H1 (cell line): ENCODE results near the gene SMU1. TPM values are rescaled to one million over a fixed set of nuclear protein-coding genes. Genes with fewer than 3 reads are reported as not detected.

Experiments
- CBX8 ChIP-seq: fragments of 300-800, 300-1000 bp; sonication (generic); IDR thresholded peaks from 2 replicates; pipeline ENCODE4 v1.7.1; 2016; ENCODE audit warnings: low read depth, low read length, borderline replicate concordance
- RXRA ChIP-seq: IDR thresholded peaks from 2 replicates; pipeline ENCODE4 v1.6.1; 2011; ENCODE audit warnings: low read depth, mild to moderate bottlenecking, low read length, moderate library complexity; ENCODE audit not compliant: insufficient read depth
- polyA plus RNA-seq, 7 experiments: library from polyadenylated mRNA; depleted of rRNA in 3 of 7; stranded (reverse) in 5 of 7; unstranded in 2 of 7; fragments of >200 nt in 5 of 7; fragments of 200-250 nt in 2 of 7; gene quantifications; 1 replicate in 5 of 7; 2 replicates in 1 of 7; 4 replicates in 1 of 7; pipeline versions ENCODE4 v1.2.1 to v1.2.3, GENCODE V29; 2011 to 2013; ENCODE audit warnings: missing spikeins in 2 of 7, mixed read lengths in 2 of 7
- total RNA-seq: library from RNA; stranded (reverse); fragmentation: NEBNext Ultra II Directional; extraction: Animal tissue kit (Norgen Biotek cat#: 25700); gene quantifications from 2 replicates; pipeline ENCODE4 v1.2.1, GENCODE V29; 2021
- TF ChIP-seq, protein P1 (sequence below), 3 experiments: IDR thresholded peaks; 1 replicate in 2 of 3; 2 replicates in 1 of 3; pipeline versions ENCODE4 v1.5.1 to v1.6.1; 2011; ENCODE audit warnings: low read length in 3 of 3, mild to moderate bottlenecking in 3 of 3, inconsistent platforms in 2 of 3, low read depth in 1 of 3, moderate library complexity in 1 of 3; ENCODE audit not compliant: insufficient read depth in 1 of 3; ENCODE audit errors: control extremely low read depth in 1 of 3

The SMU1 gene
- total and polyA plus RNA-seq, 2 of the 8 experiments (the other 6 are each of a cell fraction or from before 2014, with no cell fraction given): 8.4 to 26.0 TPM

DNA sequence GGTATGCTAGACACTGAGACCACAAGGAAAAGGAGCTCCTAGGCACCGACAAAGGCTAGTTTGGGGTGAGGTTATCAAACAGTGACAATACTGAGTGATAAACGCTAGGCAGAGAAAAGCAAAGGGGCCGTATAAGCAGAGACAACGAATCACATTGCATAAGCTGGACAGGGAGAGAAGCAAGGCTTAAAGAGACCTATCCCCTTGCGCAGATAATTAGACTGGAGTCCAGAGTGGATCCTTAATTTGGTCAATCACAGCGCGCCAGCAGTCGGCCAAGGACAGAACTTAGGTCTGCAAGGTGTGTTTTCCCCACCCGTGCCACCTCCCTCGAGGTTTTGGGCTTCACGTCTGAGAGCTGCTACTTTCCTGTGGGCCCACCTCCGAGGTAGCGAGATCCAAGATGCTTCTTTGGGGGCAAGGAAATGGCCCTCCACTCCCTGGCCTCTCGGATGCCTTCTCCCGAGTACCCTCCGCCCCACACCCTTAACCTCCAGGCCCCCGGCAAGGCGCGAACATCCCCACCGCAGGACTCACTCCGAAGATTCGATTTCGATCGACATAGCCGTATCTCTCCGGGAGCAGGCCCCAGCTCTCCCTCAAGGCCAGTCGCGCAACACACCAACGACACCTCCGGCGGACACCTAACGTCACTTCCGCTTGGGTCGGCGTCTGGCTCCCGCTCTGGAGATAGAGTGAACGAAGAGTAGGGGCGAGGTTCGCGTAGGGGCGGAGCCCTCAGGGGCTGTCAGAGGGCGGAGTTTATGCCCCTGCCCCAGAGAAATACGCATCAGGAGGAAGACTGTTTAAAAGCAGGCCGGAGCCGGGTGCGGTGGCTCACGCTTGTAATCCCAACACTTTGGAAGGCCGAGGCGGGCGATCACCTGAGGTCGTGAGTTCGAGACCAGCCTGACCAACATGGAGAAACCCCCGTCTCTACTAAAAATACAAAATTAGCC, at the start of gene SMU1 (continued):
- TF ChIP-seq, protein P1, sequence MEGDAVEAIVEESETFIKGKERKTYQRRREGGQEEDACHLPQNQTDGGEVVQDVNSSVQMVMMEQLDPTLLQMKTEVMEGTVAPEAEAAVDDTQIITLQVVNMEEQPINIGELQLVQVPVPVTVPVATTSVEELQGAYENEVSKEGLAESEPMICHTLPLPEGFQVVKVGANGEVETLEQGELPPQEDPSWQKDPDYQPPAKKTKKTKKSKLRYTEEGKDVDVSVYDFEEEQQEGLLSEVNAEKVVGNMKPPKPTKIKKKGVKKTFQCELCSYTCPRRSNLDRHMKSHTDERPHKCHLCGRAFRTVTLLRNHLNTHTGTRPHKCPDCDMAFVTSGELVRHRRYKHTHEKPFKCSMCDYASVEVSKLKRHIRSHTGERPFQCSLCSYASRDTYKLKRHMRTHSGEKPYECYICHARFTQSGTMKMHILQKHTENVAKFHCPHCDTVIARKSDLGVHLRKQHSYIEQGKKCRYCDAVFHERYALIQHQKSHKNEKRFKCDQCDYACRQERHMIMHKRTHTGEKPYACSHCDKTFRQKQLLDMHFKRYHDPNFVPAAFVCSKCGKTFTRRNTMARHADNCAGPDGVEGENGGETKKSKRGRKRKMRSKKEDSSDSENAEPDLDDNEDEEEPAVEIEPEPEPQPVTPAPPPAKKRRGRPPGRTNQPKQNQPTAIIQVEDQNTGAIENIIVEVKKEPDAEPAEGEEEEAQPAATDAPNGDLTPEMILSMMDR (IDR thresholded peaks at IDR 0.05; ENCODE audit: control extremely low read depth in 1 of 3, insufficient read depth in 1 of 3, low read depth in 1 of 3, low read length in 3 of 3): no peak
- no peak for TF ChIP-seq CBX8
- TF ChIP-seq RXRA: no peak
